A673 (cell line): ENCODE measurements around the gene COL13A1. TPM values are rescaled to one million over a fixed set of nuclear protein-coding genes. Genes with fewer than 3 reads are reported as not detected.
A peak's percentile ranks its signal among the peaks of the same experiment; 100 is the strongest.

ENCODE experiments used
- BruUV-seq: library from RNA; stranded (reverse); fragments of 400-500 nt; replicated peaks from 2 replicates; lab custom pipeline; 2021; lab: Mats Ljungman, UMichigan
- CTCF ChIA-PET: fragments of 300-600 bp; sonication (Branson Sonifier 250); formaldehyde crosslinking; loops from one replicate; lab custom pipeline; 2022; ENCODE audit warnings: antibody characterized with exemption; lab: Charles Lee
- POLR2A ChIA-PET: fragments of 300-600 bp; sonication (Branson Sonifier 250); formaldehyde crosslinking; loops from one replicate; lab custom pipeline; 2022; ENCODE audit warnings: antibody characterized with exemption; ENCODE audit not compliant: low non-redundant PET; lab: Charles Lee
- DNase-seq: peaks from one replicate; pipeline ENCODE4 v3.0.0-alpha.2; 2015; ENCODE audit warnings: low spot score
- H3K27ac ChIP-seq: fragments of 200-600 bp; sonication (generic); 2 replicates; pipeline ENCODE4 v1.5.1; 2016; ENCODE audit warnings: mixed run types, low read depth, mild to moderate bottlenecking, mixed read lengths, antibody characterized with exemption, low read length; ENCODE audit not compliant: poor library complexity, severe bottlenecking
- H3K27me3 ChIP-seq: fragments of 200-600 bp; sonication (generic); replicated peaks from 2 replicates; pipeline ENCODE4 v1.6.1; 2017; ENCODE audit warnings: mixed run types, low read depth, mild to moderate bottlenecking, mixed read lengths, antibody characterized with exemption, low read length; ENCODE audit not compliant: insufficient read depth, poor library complexity
- H3K36me3 ChIP-seq: fragments of 200-600 bp; sonication (generic); 2 replicates; pipeline ENCODE4 v1.6.1; 2016; ENCODE audit warnings: mixed run types, mild to moderate bottlenecking, mixed read lengths, antibody characterized with exemption, low read length; ENCODE audit not compliant: insufficient read depth, poor library complexity, severe bottlenecking
- H3K4me1 ChIP-seq: fragments of 200-600 bp; sonication (generic); 2 replicates; pipeline ENCODE4 v1.6.1; 2017; ENCODE audit warnings: mixed run types, mild to moderate bottlenecking, mixed read lengths, antibody characterized with exemption, low read length; ENCODE audit not compliant: insufficient read depth, poor library complexity, severe bottlenecking
- H3K4me3 ChIP-seq: fragments of 200-600 bp; sonication (generic); 2 replicates; pipeline ENCODE4 v1.5.1; 2016; ENCODE audit warnings: low read depth, mixed run types, mild to moderate bottlenecking, mixed read lengths, low read length; ENCODE audit not compliant: poor library complexity, severe bottlenecking
- H3K9me3 ChIP-seq: fragments of 200-600 bp; sonication (generic); 2 replicates; pipeline ENCODE4 v1.6.1; 2016; ENCODE audit warnings: mixed run types, low read depth, mild to moderate bottlenecking, mixed read lengths, antibody characterized with exemption, low read length; ENCODE audit not compliant: poor library complexity, severe bottlenecking
- CTCF ChIP-seq: fragments of 300-800, 200-600 bp; sonication (generic); conservative IDR thresholded peaks from 2 replicates; pipeline ENCODE4 v1.5.1; 2017; ENCODE audit warnings: low read depth, mild to moderate bottlenecking, antibody characterized with exemption, low read length, moderate library complexity, mixed read lengths
- EZH2 ChIP-seq: fragments of 200-600 bp; sonication (generic); IDR thresholded peaks from 2 replicates; pipeline ENCODE4 v1.6.1; 2017; ENCODE audit warnings: borderline replicate concordance, low read depth, mild to moderate bottlenecking, mixed read lengths, antibody characterized with exemption, low read length; ENCODE audit not compliant: poor library complexity, severe bottlenecking
- intact Hi-C: fragments of 100-400 bp; cut with micrococcal nuclease; formaldehyde crosslinking; loops from one replicate; pipeline ENCODE4 v1.10.0; 2022; ENCODE audit not compliant: unreplicated experiment
- total RNA-seq: library from RNA; stranded (reverse); gene quantifications from 2 replicates; pipeline ENCODE4 v1.2.3, GENCODE V29; 2021

Gene COL13A1
- total RNA-seq, 1 experiment from 2014 or later, result 2.0 TPM

DNA sequence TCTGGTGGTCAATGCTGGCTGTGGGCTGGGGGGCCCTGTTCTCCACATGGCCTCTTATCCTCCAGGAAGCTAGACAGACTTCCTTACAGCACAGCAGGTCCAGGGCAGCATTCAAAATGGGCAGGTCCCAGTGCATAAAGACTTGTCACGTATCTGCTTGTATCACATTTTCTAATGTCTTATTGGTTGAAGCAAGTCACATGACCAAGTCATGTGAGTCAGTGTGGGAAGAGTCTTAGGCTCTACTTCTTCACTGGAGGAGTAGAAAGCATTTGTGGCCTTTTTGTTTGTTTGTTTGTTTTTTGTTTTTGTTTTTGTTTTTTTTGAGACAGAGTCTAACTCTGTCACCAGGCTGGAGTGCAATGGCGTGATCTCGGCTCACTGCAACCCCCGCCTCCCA, 104.7 kb downstream of the COL13A1 start:
- H3K27me3 ChIP-seq, result no peaks in the 10 kb centered on the region
- ChIA-PET POLR2A (no interaction called here), CTCF (no interaction called here)
- no peaks in the 10 kb centered on the region for H3K9me3 ChIP-seq
- DNase-seq, result no peak
- intact Hi-C loops, result no loop called here
- BruUV-seq, result no TSS peak
- H3K27ac ChIP-seq, result no peak overlapping the region
- H3K4me1 ChIP-seq, result peaks cover 21% of the 10 kb centered on the region
- TF ChIP-seq EZH2, result no peak
- no peak for TF ChIP-seq CTCF
- no peaks in the 10 kb centered on the region for H3K36me3 ChIP-seq
- H3K4me3 ChIP-seq, result no peak overlapping the region

GRCh38 chr10:69907517-69907916, 105.8 kb downstream of the COL13A1 start:
- Histone ChIP-seq H3K9me3 (no peaks in the 10 kb centered on the region), H3K27me3 (no peaks in the 10 kb centered on the region), H3K27ac (peak overlapping the region; percentile 6), H3K4me1 (peaks cover 25% of the 10 kb centered on the region), H3K4me3 (no peak overlapping the region), H3K36me3 (no peaks in the 10 kb centered on the region)
- CTCF ChIA-PET, result no interaction called here
- TF ChIP-seq EZH2 (no peak), CTCF (no peak)
- no peak for DNase-seq
- POLR2A ChIA-PET, result no interaction called here
- no TSS peak for BruUV-seq
- intact Hi-C loops, result no loop called here

GRCh38 chr10:69908124-69908523, 106.4 kb downstream of the COL13A1 start:
- no peaks in the 10 kb centered on the region for H3K27me3 ChIP-seq
- H3K27ac ChIP-seq, result peak overlapping the region; percentile 6
- TF ChIP-seq EZH2 (no peak), CTCF (no peak)
- no peaks in the 10 kb centered on the region for H3K9me3 ChIP-seq
- no peak overlapping the region for H3K4me3 ChIP-seq
- DNase-seq, result peak; percentile 50
- intact Hi-C loops, result no loop called here
- ChIA-PET POLR2A (interaction anchor here (0.6 kb wide), 1 partner anchor 10 kb away, joined by 3 read pairs; no protein-coding TSS in a partner anchor), CTCF (interaction anchor here (0.6 to 0.7 kb wide), 3 partner anchors 21 to 263 kb away, joined by 3 read pairs; no protein-coding TSS in a partner anchor)
- BruUV-seq, result no TSS peak
- no peaks in the 10 kb centered on the region for H3K36me3 ChIP-seq
- peaks cover 31% of the 10 kb centered on the region for H3K4me1 ChIP-seq
